GM18858 (cell line): Measurements from ENCODE around the gene CPEB1.

Experiments used
- ATAC-seq: cut with Tn5 transposase; IDR thresholded peaks from one replicate; pipeline ENCODE4 v1.9.1; 2021; ENCODE audit not compliant: unreplicated experiment

The CPEB1 gene

GRCh38 chr15:82647045-82647834 is at the start of gene CPEB1:
Gene CPEB1, minus strand, starts transcription at chr15:82647363. Its CDS starts 18,904 bp downstream, at chr15:82628459.
- ATAC-seq = no peak

DNA sequence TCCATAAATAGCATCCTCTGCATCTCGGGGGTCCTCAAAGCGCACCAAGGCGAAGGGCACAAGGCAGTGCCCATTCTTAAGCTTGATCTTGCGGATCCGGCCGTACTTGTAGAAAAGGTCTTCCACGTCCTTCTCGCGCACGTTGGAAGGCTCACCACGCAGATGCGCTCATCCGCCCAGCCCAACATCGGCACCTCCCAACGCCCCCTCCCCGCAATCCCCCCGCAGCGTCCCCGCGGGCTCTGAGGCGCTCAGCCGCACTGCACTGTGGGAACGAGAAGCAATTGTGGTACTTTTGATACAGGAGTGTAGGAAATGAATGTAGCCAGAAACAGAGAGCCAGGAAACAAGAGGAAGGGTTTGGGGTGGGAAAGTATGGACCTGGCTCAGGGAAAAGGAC is 45.0 kb upstream of the CPEB1 start:
- no peak for ATAC-seq

DNA sequence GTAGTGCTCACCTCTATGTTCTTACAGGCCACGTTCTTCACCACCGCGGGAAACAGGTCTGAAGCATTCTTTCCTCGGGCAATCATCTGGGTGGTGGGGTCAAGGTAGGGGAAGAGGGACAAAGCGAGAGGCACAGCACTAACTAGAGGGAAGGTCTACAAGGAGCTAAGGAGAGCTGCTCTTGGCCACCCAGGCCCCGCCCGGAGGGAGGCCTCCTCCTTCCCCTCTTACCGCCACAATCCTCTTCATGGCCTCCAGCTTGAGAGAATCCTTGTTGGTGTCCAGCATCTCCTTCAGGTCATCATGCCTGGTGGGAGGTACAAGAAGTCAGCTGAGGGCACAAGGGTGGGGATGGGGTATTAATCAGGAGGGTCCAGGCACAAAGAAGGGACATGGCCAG is 42.0 kb upstream of the CPEB1 start:
- ATAC-seq = no peak

- no peak for ATAC-seq
Measured at GRCh38 chr15:82688691-82689090, 41.5 kb upstream of the CPEB1 start.

DNA sequence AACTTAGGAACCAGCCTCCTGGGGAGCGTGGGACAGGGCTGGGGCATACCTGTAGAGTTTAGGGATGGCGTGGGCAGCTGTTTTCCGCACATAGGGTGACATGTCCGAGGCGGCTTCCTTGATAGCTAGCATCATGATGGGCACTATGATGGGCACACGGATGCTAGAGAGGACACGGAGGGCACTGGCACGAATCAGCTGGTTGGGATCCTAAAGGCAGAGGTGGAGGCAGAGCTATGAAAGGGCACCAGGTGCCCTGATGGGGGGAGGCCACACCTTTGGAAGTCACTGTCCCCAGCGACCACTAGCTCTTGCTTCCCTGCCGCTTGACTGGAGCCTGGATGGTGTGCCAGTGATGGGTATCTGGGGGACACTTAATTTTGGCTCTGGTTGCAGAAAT is 34.2 kb upstream of the CPEB1 start:
- no peak for ATAC-seq

- ATAC-seq = no peak
Measured at GRCh38 chr15:82680200-82681102, 33.3 kb upstream of the CPEB1 start.

DNA sequence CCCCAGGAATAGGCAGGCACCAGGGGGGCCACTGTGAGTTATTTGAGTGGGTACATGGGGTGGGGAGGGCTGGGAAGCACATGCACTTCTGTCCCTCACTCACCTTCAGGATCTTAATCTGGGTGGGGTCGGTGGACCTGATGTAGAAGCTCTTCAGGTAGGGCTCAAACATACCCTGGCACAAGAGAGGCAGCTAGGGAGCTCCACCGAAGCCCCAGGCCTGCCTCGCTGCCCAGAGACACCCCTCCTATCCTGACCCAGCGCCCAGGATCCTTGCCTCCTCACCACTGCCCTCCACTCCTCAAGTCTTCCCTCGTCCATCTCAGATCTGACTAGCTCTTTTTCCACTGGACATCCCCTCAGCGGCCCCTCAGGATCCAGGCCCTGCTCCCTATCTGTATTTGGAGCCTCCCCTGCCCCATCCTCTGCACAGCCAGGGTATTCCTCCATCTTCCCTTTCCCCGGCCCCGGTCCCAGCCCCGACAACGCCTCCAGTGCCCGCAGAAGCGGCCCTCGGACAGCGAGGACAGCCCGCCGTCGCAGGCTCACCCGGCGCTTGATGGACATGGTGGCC is 32.5 kb upstream of the CPEB1 start:
- ATAC-seq = no peak

- ATAC-seq = no peak
Measured at GRCh38 chr15:82677720-82678323, 30.7 kb upstream of the CPEB1 start.

DNA sequence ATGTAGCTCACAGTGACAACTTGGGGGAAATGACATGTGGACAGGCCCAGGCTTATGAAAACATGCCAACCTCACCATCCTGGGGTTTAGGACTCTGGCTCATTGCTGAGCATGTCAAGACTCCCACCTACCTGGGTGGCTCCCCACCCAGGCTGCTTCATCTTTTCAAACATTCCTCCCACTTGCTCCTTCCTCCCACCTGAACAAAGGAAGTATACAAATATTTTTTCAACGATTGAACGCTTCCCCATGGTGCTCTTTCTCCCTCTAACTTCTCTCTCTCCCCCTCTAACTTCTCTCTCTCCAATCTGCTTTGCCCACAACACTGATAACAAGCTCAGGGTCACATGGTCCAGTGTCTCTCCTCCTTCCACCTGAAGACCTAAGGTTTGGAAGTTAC is 27.7 kb upstream of the CPEB1 start:
- no peak for ATAC-seq

- ATAC-seq = no peak
Measured at GRCh38 chr15:82670699-82671098, 23.5 kb upstream of the CPEB1 start.

DNA sequence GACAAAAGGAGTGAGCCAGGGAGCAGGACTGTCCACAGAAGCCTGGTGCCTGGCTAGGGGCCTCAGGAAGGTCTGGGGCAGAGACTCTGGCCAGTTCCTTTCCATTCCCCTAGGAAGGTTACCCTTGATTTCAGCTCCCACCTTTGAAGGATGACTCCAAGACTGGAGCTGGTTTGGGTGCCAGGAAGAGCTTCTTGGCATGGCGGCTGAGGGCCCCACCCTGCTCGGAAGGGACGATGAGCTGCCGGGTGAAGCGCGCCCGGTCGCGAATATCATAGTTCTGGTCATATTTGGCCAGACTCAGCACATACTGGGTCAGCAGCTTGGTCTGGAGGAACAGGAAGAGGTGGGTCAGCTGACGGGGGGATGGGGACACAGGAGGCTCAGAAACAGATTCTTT is 19.4 kb upstream of the CPEB1 start:
- no peak for ATAC-seq

DNA sequence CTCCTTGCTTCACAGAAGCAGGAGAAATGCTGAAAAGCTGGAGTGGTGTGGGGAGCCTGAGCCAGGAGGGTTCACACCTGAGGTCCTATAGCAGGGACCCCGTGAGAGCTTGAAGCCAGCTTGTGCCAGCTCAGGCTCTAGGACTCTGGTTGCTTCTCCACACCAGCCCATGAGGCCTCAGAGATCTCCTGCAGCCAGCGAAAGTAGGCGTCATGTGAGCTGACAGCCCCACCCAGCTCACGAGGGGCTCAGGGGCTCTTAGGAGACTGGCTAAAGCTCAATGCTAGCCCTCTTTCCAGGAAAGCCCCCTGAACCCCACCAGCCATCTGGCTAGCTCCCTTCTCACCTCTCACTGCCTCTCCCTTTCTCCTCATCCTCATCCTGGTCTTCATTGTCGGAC is 16.9 kb upstream of the CPEB1 start:
- ATAC-seq = no peak

- no peak for ATAC-seq
Measured at GRCh38 chr15:82663186-82663600, 16.0 kb upstream of the CPEB1 start.

- no peak for ATAC-seq
Measured at GRCh38 chr15:82662641-82663040, 15.5 kb upstream of the CPEB1 start.

- ATAC-seq = no peak
Measured at GRCh38 chr15:82660378-82660777, 13.2 kb upstream of the CPEB1 start.

DNA sequence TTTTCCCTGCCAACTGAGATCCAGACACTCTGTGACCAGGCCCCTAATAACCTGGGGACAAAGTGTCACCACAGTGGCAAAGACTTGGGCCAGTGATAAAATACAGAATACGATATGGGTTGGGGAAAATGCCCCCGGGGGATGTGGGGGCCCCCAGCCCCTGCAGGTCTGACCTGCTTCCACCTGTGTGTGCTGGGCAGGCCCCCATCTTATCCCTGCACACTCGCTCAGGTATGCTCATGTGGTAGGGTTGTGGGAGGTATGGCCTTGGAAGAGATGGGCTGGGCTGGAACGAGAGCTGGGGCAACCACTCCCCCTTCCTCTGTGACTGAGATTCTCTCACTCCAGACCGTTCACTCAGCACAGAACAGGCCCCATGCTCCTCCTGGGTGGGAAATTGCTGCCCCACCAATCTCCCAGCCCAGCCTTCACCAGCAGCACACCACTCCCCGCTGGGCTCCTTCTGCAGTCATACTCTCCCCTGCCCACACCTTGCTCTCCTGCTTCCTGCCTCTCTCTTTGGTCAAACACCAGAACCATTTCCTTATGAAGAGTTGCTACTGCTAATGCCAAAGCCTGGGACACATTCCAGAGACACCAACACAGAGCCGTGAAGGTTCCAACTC is 9.6 kb upstream of the CPEB1 start:
- ATAC-seq = no peak

- ATAC-seq = no peak
Measured at GRCh38 chr15:82655606-82656005, 8.4 kb upstream of the CPEB1 start.

DNA sequence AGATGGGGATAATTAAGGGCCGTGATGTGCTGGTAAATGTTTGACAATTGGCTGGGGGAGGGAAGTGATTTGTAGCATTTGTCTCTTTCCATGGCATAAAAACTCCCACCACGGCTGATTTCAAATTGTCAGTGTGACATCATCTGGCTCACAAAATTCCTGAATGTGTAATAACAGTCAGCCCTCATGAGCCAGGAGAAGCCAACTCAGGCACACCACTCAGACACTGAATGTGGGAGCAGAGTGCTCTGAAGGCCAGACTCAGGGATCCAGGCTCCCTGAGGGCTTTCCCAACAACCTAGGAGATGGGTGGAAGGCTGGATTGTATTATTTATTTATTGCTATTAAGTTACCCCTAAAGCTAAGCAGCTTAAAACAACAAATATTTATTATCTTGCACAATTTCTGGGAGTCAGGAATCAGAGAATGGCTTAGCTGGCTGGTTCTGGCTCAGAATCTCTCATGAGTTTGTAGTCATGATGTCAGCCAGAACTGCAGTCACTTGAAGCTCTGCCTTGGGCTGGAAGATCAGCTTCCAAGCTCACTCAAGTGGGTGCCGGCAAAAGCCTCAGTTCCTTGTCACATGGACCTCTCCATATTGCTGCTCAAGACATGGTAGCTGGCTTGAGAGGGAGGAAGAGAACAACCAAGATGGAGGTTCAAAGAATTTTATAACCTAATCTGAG is 6.5 kb upstream of the CPEB1 start:
- no peak for ATAC-seq

- no peak for ATAC-seq
Measured at GRCh38 chr15:82651708-82652107, 4.5 kb upstream of the CPEB1 start.

DNA sequence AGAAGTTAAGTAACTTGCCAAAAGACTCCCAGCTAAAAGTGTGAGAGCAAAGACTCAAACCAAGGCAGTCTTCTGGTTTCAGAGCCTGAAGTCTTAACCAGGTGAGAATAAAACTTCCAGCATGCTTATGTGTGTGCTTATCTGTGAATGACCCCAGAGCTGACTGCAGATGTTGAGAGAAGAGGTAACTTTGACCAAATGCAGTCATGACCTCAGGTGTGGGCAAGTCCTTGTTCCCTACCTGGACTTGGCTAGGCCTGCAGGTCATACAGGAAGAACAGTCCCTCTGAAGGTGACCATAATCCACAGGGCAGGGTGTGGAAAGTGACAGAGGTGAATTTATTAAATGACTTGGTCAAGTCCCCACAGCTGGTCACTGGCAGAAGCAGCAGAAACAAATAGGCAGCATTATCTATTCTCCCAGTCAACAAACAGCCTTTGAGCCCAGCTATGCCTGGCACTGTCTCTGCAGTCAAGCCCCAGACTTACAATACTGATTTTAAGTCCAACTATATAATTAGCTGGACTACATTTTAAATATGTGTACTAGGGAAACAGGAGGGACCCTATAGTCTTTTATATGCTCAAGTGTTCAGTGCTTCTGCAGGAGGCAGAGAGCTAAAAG is 3.0 kb upstream of the CPEB1 start:
- no peak for ATAC-seq
